HepG2 (cell line): ENCODE data around the gene MRFAP1. TPM values are rescaled to one million over a fixed set of nuclear protein-coding genes. Genes with fewer than 3 reads are reported as not detected.
A peak's percentile ranks its signal among the peaks of the same experiment; 100 is the strongest.

Source experiments
- ATAC-seq: fragments of 200-7000 bp; cut with Tn5 transposase; 3 replicates; pipeline ENCODE4 v1.9.1; 2020; ENCODE audit warnings: mild to moderate bottlenecking, moderate library complexity
- BruUV-seq: library from RNA; stranded (reverse); fragments of 400-500 nt; replicated peaks from 2 replicates; lab custom pipeline; 2021; lab: Mats Ljungman, UMichigan
- CTCF ChIA-PET: fragments of 300-600 bp; formaldehyde crosslinking; extraction: SDS; loops from one replicate; lab custom pipeline; 2021; ENCODE audit warnings: low total read pairs, inconsistent platforms, low intra/inter-chr PET ratio; lab: Yijun Ruan, JAX
- POLR2A ChIA-PET: fragments of 350-600 bp; sonication (Branson Sonifier 250); formaldehyde crosslinking; loops from one replicate; lab custom pipeline; 2020; ENCODE audit warnings: antibody characterized with exemption, inconsistent platforms; lab: Yijun Ruan, JAX
- DNase-seq: peaks from one replicate; pipeline ENCODE4 v3.0.0-alpha.2; 2015; ENCODE audit warnings: low spot score
- FAIRE-seq: peaks from 3 replicates; lab custom pipeline; 2011; peaks lifted over from hg19 to GRCh38; lab: Jason Lieb, UNC
- H2AFZ ChIP-seq: one replicate; pipeline ENCODE4 v1.6.1; 2011; ENCODE audit warnings: low read length, inconsistent platforms
- H3K27ac ChIP-seq: fragments of 300-600 bp; 3 replicates; pipeline ENCODE4 v1.8.0; 2011; ENCODE audit warnings: mixed run types, mild to moderate bottlenecking, mixed read lengths, low read length, inconsistent platforms; ENCODE audit not compliant: insufficient read depth; ENCODE audit errors: extremely low read length
- H3K27me3 ChIP-seq, 2 experiments: fragments of 200-600 bp in 1 of 2; 2 replicates in 1 of 2; 3 replicates in 1 of 2; pipeline versions ENCODE4 v1.6.0 to v1.8.0; 2011; ENCODE audit warnings: low read length in 2 of 2, mild to moderate bottlenecking in 2 of 2, moderate library complexity in 2 of 2, inconsistent platforms in 1 of 2; ENCODE audit not compliant: insufficient read depth in 2 of 2, control insufficient read depth in 1 of 2
- H3K36me3 ChIP-seq, 2 experiments: fragments of 200-600 bp in 1 of 2; replicated peaks in 1 of 2; 2 replicates in 1 of 2; 3 replicates in 1 of 2; pipeline versions ENCODE4 v1.5.1 to v1.8.0; 2011; ENCODE audit warnings: low read length in 2 of 2, inconsistent platforms in 1 of 2; ENCODE audit not compliant: insufficient read depth in 2 of 2, control insufficient read depth in 1 of 2
- H3K4me1 ChIP-seq: 2 replicates; pipeline ENCODE4 v1.5.1; 2012; ENCODE audit warnings: low read length, inconsistent platforms; ENCODE audit not compliant: insufficient read depth
- H3K4me2 ChIP-seq: 2 replicates; pipeline ENCODE4 v1.6.0; 2011; ENCODE audit warnings: low read depth, low read length, inconsistent platforms
- H3K4me3 ChIP-seq, 3 experiments: fragments of 200-600 bp in 1 of 3; sonication (generic), shearing (Covaris generic) in 1 of 3; replicated peaks in 1 of 3; 2 replicates each; pipeline ENCODE4 v1.5.1; 2011 to 2016; ENCODE audit warnings: low read length in 3 of 3, inconsistent platforms in 2 of 3, low read depth in 2 of 3, mild to moderate bottlenecking in 2 of 3, control low read depth in 1 of 3, mixed read lengths in 1 of 3; ENCODE audit not compliant: insufficient read depth in 1 of 3
- H3K79me2 ChIP-seq: one replicate; pipeline ENCODE4 v1.6.1; 2011; ENCODE audit warnings: low read length, inconsistent platforms; ENCODE audit not compliant: insufficient read depth
- H3K9ac ChIP-seq: 2 replicates; pipeline ENCODE4 v1.6.0; 2011; ENCODE audit warnings: mild to moderate bottlenecking, low read depth, low read length, inconsistent platforms; ENCODE audit not compliant: insufficient read depth
- H3K9me3 ChIP-seq: 2 replicates; pipeline ENCODE4 v1.5.1; 2012; ENCODE audit warnings: mild to moderate bottlenecking, low read length
- H4K20me1 ChIP-seq: 2 replicates; pipeline ENCODE4 v1.6.0; 2011; ENCODE audit warnings: inconsistent platforms, mild to moderate bottlenecking, low read length, moderate library complexity; ENCODE audit not compliant: insufficient read depth
- SIX1 ChIP-seq: sonication (generic); formaldehyde crosslinking; IDR thresholded peaks from 2 replicates; pipeline ENCODE4 v1.4.0; 2020; ENCODE audit warnings: missing genetic modification reagents, borderline replicate concordance
- STAG1 ChIP-seq: sonication (generic); formaldehyde crosslinking; IDR thresholded peaks from 2 replicates; pipeline ENCODE4 v1.4.0; 2020; ENCODE audit warnings: missing genetic modification reagents
- ZNF292 ChIP-seq: sonication (generic); formaldehyde crosslinking; IDR thresholded peaks from 2 replicates; pipeline ENCODE4 v1.8.1; 2022; ENCODE audit warnings: mild to moderate bottlenecking, low read depth, missing genetic modification reagents, borderline replicate concordance
- WGBS: methylation state at CpG from one replicate; pipeline ENCODE4 v1.1.6; 2017; ENCODE audit warnings: low lambda C conversion rate; 5-methylcytosine and 5-hydroxymethylcytosine counted together
- in situ Hi-C: cut with HindIII; loops from 2 replicates; pipeline ENCODE4 v1.10.0; 2017; ENCODE audit warnings: low pct_unique_long_range_greater_than_20kb; ENCODE audit not compliant: extremely low pct_ligation_motif_present
- intact Hi-C: fragments of 100-400 bp; cut with micrococcal nuclease; formaldehyde crosslinking; loops from one replicate; pipeline ENCODE4 v1.10.0; 2022; ENCODE audit not compliant: unreplicated experiment
- polyA plus RNA-seq, 8 experiments: library from polyadenylated mRNA; depleted of rRNA in 3 of 8; stranded (reverse) in 7 of 8; unstranded in 1 of 8; fragments of >200 nt; fragmentation: Illumina TruSeq in 4 of 8; extraction: Trizol in 4 of 8; gene quantifications; 2 replicates each; pipeline versions ENCODE4 v1.2.1 to v1.2.3, GENCODE V29; 2011 to 2016; ENCODE audit warnings: low read depth in 4 of 8, missing spikeins in 1 of 8, mixed read lengths in 1 of 8; ENCODE audit not compliant: insufficient read depth in 1 of 8
- total RNA-seq, 5 experiments: library from RNA; depleted of rRNA; stranded (reverse); fragments of >200 nt; fragmentation: Illumina TruSeq; extraction: Trizol; gene quantifications; 2 replicates each; pipeline ENCODE4 v1.2.3, GENCODE V29; 2016; ENCODE audit warnings: low read depth in 1 of 5
- TF ChIP-seq, protein P1 (sequence below), 2 experiments: sonication (generic) in 1 of 2; formaldehyde crosslinking in 1 of 2; IDR thresholded peaks; 2 replicates each; pipeline versions ENCODE4 v1.4.0 to v1.6.1; 2018 to 2020; ENCODE audit warnings: missing genetic modification reagents in 2 of 2, borderline replicate concordance in 1 of 2, low read depth in 1 of 2, mild to moderate bottlenecking in 1 of 2, missing biosample characterization in 1 of 2
- TF ChIP-seq, protein P2 (sequence below): sonication (generic); formaldehyde crosslinking; IDR thresholded peaks from 2 replicates; pipeline ENCODE4 v1.4.0; 2020; ENCODE audit warnings: missing genetic modification reagents, borderline replicate concordance
- TF ChIP-seq, protein P3 (sequence below): sonication (generic); formaldehyde crosslinking; conservative IDR thresholded peaks from 2 replicates; pipeline ENCODE4 v1.8.0; 2022; ENCODE audit warnings: mild to moderate bottlenecking, moderate library complexity, missing genetic modification reagents
- TF ChIP-seq, protein P4 (sequence below), 2 experiments: IDR thresholded peaks; 2 replicates each; pipeline ENCODE4 v1.6.1; 2011 to 2012; ENCODE audit warnings: low read length in 2 of 2, borderline replicate concordance in 1 of 2, low read depth in 1 of 2, mild to moderate bottlenecking in 1 of 2, moderate library complexity in 1 of 2
- TF ChIP-seq, protein P5 (sequence below): sonication (generic); formaldehyde crosslinking; IDR thresholded peaks from 2 replicates; pipeline ENCODE4 v1.4.0; 2020; ENCODE audit warnings: missing genetic modification reagents

MRFAP1 gene
- total and polyA plus RNA-seq, 2 of the 13 experiments (the other 11 are each of a cell fraction or from before 2014, with no cell fraction given), result 112 to 158 TPM

DNA sequence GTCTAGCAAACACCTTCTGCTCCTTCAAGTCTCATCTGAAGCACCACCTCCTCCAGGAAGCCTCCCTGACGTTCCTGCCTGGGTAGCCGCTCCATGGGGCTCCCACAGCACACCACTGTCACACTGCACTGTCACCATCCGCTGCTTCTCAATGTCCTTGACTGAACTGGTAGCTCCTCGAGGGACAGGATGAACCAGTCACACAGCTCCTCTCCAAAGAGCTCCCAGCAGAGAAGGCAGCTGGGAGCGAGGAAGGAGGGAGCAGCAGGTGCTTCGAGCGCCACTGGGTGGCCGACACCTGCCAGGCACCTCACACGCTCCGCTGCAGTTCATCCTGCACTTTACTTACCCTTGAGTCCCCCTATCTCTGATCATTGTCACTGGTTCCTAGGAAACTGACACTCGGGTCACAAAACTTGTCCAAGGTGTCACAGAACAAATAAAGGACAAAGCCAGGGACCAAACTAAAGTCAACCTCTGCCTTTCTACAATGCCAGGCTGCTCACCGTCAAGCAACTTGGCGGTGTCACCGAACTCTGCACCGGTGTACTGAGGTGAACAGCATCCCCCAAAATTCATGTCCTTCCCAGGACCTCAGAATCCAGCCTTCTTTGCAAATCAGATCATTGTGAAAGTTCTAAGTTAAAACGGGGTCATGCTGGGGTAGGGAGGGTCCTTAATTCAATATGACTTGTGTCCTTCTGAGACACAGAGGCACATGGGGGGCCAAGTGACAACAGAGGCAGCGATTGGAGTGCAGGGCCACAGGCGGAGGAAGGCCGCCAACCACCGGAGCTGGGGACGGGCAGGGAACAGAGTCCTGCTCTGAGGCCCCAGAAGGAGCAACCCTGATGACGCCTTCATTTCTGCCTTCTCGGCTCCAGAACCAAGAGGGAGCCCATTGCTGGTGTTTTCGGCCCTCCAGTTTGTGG is 47.7 kb downstream of the MRFAP1 start:
- peak overlapping the region; percentile 49 to 74 (median 66); a peak in 5 of 6 replicates for H3K4me3 ChIP-seq
- BruUV-seq, result no TSS peak
- peak; percentile 57 for DNase-seq
- TF ChIP-seq SIX1 (CRISPR knock-in tag) (no peak), ZNF292 (CRISPR knock-in tag) (peak; percentile 9; the same call in 1 of the 2 replicates), STAG1 (peak; percentile 64)
- TF ChIP-seq, protein P1, sequence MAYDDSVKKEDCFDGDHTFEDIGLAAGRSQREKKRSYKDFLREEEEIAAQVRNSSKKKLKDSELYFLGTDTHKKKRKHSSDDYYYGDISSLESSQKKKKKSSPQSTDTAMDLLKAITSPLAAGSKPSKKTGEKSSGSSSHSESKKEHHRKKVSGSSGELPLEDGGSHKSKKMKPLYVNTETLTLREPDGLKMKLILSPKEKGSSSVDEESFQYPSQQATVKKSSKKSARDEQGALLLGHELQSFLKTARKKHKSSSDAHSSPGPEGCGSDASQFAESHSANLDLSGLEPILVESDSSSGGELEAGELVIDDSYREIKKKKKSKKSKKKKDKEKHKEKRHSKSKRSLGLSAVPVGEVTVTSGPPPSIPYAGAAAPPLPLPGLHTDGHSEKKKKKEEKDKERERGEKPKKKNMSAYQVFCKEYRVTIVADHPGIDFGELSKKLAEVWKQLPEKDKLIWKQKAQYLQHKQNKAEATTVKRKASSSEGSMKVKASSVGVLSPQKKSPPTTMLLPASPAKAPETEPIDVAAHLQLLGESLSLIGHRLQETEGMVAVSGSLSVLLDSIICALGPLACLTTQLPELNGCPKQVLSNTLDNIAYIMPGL (CRISPR knock-in tag; IDR thresholded peaks at IDR 0.05; ENCODE audit: borderline replicate concordance in 1 of 2, low read depth in 1 of 2), result 0 out of 4 replicates have a peak, but pooled peaks of 1 of the 2 experiments have one; percentile 22
- TF ChIP-seq, protein P2, sequence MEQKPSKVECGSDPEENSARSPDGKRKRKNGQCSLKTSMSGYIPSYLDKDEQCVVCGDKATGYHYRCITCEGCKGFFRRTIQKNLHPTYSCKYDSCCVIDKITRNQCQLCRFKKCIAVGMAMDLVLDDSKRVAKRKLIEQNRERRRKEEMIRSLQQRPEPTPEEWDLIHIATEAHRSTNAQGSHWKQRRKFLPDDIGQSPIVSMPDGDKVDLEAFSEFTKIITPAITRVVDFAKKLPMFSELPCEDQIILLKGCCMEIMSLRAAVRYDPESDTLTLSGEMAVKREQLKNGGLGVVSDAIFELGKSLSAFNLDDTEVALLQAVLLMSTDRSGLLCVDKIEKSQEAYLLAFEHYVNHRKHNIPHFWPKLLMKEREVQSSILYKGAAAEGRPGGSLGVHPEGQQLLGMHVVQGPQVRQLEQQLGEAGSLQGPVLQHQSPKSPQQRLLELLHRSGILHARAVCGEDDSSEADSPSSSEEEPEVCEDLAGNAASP (CRISPR knock-in tag), result 0 out of 2 replicates have a peak, but pooled peaks have one; percentile 2
- TF ChIP-seq, protein P3, sequence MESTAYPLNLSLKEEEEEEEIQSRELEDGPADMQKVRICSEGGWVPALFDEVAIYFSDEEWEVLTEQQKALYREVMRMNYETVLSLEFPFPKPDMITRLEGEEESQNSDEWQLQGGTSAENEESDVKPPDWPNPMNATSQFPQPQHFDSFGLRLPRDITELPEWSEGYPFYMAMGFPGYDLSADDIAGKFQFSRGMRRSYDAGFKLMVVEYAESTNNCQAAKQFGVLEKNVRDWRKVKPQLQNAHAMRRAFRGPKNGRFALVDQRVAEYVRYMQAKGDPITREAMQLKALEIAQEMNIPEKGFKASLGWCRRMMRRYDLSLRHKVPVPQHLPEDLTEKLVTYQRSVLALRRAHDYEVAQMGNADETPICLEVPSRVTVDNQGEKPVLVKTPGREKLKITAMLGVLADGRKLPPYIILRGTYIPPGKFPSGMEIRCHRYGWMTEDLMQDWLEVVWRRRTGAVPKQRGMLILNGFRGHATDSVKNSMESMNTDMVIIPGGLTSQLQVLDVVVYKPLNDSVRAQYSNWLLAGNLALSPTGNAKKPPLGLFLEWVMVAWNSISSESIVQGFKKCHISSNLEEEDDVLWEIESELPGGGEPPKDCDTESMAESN (CRISPR knock-in tag), result 0 out of 2 replicates have a peak, but pooled peaks have one; percentile 30
- TF ChIP-seq, protein P4, sequence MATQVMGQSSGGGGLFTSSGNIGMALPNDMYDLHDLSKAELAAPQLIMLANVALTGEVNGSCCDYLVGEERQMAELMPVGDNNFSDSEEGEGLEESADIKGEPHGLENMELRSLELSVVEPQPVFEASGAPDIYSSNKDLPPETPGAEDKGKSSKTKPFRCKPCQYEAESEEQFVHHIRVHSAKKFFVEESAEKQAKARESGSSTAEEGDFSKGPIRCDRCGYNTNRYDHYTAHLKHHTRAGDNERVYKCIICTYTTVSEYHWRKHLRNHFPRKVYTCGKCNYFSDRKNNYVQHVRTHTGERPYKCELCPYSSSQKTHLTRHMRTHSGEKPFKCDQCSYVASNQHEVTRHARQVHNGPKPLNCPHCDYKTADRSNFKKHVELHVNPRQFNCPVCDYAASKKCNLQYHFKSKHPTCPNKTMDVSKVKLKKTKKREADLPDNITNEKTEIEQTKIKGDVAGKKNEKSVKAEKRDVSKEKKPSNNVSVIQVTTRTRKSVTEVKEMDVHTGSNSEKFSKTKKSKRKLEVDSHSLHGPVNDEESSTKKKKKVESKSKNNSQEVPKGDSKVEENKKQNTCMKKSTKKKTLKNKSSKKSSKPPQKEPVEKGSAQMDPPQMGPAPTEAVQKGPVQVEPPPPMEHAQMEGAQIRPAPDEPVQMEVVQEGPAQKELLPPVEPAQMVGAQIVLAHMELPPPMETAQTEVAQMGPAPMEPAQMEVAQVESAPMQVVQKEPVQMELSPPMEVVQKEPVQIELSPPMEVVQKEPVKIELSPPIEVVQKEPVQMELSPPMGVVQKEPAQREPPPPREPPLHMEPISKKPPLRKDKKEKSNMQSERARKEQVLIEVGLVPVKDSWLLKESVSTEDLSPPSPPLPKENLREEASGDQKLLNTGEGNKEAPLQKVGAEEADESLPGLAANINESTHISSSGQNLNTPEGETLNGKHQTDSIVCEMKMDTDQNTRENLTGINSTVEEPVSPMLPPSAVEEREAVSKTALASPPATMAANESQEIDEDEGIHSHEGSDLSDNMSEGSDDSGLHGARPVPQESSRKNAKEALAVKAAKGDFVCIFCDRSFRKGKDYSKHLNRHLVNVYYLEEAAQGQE (IDR thresholded peaks at IDR 0.05; ENCODE audit: borderline replicate concordance in 1 of 2, low read depth in 1 of 2, low read length in 2 of 2), result no peak
- TF ChIP-seq, protein P5, sequence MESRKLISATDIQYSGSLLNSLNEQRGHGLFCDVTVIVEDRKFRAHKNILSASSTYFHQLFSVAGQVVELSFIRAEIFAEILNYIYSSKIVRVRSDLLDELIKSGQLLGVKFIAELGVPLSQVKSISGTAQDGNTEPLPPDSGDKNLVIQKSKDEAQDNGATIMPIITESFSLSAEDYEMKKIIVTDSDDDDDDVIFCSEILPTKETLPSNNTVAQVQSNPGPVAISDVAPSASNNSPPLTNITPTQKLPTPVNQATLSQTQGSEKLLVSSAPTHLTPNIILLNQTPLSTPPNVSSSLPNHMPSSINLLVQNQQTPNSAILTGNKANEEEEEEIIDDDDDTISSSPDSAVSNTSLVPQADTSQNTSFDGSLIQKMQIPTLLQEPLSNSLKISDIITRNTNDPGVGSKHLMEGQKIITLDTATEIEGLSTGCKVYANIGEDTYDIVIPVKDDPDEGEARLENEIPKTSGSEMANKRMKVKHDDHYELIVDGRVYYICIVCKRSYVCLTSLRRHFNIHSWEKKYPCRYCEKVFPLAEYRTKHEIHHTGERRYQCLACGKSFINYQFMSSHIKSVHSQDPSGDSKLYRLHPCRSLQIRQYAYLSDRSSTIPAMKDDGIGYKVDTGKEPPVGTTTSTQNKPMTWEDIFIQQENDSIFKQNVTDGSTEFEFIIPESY (CRISPR knock-in tag), result peak; percentile 51; the same call in 1 of the 2 replicates

More for the DNA sequence above, 47.7 kb downstream of the MRFAP1 start:
- in situ Hi-C loops, result no loop called here
- Histone ChIP-seq H3K9ac (peak overlapping the region; percentile 75), H3K4me2 (peak overlapping the region; percentile 91), H2AFZ (no peak overlapping the region), H4K20me1 (no peaks in the 10 kb centered on the region), H3K4me1 (peaks cover 73% of the 10 kb centered on the region), H3K9me3 (no peaks in the 10 kb centered on the region), H3K27me3 (no peaks in the 10 kb centered on the region), H3K36me3 (no peaks in the 10 kb centered on the region), H3K27ac (peak overlapping the region; percentile 94), H3K79me2 (peaks cover 7% of the 10 kb centered on the region)
- ATAC-seq (peak; percentile 29), FAIRE-seq (peak; percentile 71)
- intact Hi-C loops, result loop anchor here (2.0 to 10.0 kb wide), 3 partner anchors 13 to 63 kb away; partner anchors contain the start of gene MRFAP1
- WGBS, result 42% methylated on average over 17 of the region's 24 CpGs
- ChIA-PET CTCF (interaction anchor here (1.1 to 2.3 kb wide), 3 partner anchors 9 to 67 kb away, joined by 3 to 10 read pairs (median 4); a partner anchor contains a TSS), POLR2A (interaction anchor here (0.8 to 5.5 kb wide), 11 partner anchors 7 to 380 kb away, joined by 3 to 122 read pairs (median 5); partner anchors contain the start of genes BLOC1S4, GRPEL1, MRFAP1 and MRFAP1L1)
